Measurements from ENCODE around the gene IKZF2.

DNA sequence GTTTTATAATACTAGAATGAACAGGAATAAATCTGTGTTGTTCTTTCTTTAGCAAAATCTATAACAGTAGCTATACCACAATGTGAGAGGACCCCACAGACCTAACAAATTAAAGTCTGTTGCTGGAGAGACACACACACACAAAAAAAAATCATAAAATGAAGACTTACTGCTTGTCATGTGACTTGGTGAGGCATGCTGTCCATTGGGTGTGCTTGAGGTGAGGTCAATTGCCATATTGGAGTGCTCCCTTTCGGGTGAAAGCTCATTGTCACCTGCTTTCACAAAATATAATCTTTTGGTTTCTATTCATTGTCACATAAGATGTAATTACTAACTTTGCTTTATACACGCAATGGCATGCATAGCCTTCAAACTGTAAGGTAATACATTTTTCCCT is 3.9 kb downstream of the IKZF2 start:
- TF ChIP-seq, protein P1, sequence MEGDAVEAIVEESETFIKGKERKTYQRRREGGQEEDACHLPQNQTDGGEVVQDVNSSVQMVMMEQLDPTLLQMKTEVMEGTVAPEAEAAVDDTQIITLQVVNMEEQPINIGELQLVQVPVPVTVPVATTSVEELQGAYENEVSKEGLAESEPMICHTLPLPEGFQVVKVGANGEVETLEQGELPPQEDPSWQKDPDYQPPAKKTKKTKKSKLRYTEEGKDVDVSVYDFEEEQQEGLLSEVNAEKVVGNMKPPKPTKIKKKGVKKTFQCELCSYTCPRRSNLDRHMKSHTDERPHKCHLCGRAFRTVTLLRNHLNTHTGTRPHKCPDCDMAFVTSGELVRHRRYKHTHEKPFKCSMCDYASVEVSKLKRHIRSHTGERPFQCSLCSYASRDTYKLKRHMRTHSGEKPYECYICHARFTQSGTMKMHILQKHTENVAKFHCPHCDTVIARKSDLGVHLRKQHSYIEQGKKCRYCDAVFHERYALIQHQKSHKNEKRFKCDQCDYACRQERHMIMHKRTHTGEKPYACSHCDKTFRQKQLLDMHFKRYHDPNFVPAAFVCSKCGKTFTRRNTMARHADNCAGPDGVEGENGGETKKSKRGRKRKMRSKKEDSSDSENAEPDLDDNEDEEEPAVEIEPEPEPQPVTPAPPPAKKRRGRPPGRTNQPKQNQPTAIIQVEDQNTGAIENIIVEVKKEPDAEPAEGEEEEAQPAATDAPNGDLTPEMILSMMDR (IDR thresholded peaks at IDR 0.05; ENCODE audit: insufficient read depth, low read length) = no peak
- no peak for TF ChIP-seq POLR2AphosphoS5 (IDR thresholded peaks at IDR 0.05; ENCODE audit: low read depth)
- TF ChIP-seq, protein P2, sequence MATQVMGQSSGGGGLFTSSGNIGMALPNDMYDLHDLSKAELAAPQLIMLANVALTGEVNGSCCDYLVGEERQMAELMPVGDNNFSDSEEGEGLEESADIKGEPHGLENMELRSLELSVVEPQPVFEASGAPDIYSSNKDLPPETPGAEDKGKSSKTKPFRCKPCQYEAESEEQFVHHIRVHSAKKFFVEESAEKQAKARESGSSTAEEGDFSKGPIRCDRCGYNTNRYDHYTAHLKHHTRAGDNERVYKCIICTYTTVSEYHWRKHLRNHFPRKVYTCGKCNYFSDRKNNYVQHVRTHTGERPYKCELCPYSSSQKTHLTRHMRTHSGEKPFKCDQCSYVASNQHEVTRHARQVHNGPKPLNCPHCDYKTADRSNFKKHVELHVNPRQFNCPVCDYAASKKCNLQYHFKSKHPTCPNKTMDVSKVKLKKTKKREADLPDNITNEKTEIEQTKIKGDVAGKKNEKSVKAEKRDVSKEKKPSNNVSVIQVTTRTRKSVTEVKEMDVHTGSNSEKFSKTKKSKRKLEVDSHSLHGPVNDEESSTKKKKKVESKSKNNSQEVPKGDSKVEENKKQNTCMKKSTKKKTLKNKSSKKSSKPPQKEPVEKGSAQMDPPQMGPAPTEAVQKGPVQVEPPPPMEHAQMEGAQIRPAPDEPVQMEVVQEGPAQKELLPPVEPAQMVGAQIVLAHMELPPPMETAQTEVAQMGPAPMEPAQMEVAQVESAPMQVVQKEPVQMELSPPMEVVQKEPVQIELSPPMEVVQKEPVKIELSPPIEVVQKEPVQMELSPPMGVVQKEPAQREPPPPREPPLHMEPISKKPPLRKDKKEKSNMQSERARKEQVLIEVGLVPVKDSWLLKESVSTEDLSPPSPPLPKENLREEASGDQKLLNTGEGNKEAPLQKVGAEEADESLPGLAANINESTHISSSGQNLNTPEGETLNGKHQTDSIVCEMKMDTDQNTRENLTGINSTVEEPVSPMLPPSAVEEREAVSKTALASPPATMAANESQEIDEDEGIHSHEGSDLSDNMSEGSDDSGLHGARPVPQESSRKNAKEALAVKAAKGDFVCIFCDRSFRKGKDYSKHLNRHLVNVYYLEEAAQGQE (IDR thresholded peaks at IDR 0.05; ENCODE audit: insufficient replicate concordance, low read depth) = no peak

Data from HL-60 (cell line).